OCI-LY3 (cell line): Measurements from ENCODE around the gene CCDC138.

Experiments used
- H2AFZ ChIP-seq: fragments of 200-600, 300-600 bp; shearing (Covaris generic); 2 replicates; pipeline ENCODE4 v1.6.0; 2014; ENCODE audit warnings: antibody characterized with exemption, low read depth, low read length
- H3K27ac ChIP-seq: fragments of 200-600, 300-600 bp; sonication (generic); 2 replicates; pipeline ENCODE4 v1.5.1; 2014; ENCODE audit warnings: mild to moderate bottlenecking, low read length, moderate library complexity, mixed read lengths
- H3K27me3 ChIP-seq: fragments of 200-600, 300-600 bp; sonication (generic); 2 replicates; pipeline ENCODE4 v1.6.1; 2014; ENCODE audit warnings: low read depth, low read length, mixed read lengths
- H3K36me3 ChIP-seq: fragments of 200-600, 300-600 bp; sonication (generic); replicated peaks from 2 replicates; pipeline ENCODE3; 2014; ENCODE audit warnings: low read depth, low read length, mixed read lengths
- H3K4me1 ChIP-seq: fragments of 300-600, 200-600 bp; sonication (generic); 2 replicates; pipeline ENCODE4 v1.6.1; 2014; ENCODE audit warnings: low read length, mixed read lengths
- H3K4me2 ChIP-seq: fragments of 200-600, 300-600 bp; sonication (generic); 2 replicates; pipeline ENCODE4 v1.6.1; 2014; ENCODE audit warnings: low read length, mixed read lengths
- H3K4me3 ChIP-seq: fragments of 300-600, 200-600 bp; sonication (generic); 2 replicates; pipeline ENCODE4 v1.5.1; 2014; ENCODE audit warnings: antibody characterized with exemption, mild to moderate bottlenecking, low read length, moderate library complexity
- H3K79me2 ChIP-seq: fragments of 300-600, 200-600 bp; shearing (Covaris generic); 2 replicates; pipeline ENCODE4 v1.6.1; 2014; ENCODE audit warnings: mild to moderate bottlenecking, low read length, mixed read lengths
- H3K9ac ChIP-seq: fragments of 300-600, 200-600 bp; shearing (Covaris generic); 2 replicates; pipeline ENCODE4 v1.6.0; 2014; ENCODE audit warnings: mild to moderate bottlenecking, low read length, moderate library complexity
- H3K9me3 ChIP-seq: fragments of 200-600, 300-600 bp; shearing (Covaris generic); 2 replicates; pipeline ENCODE4 v1.6.1; 2014; ENCODE audit warnings: low read length, mixed read lengths; ENCODE audit not compliant: insufficient read depth
- H4K20me1 ChIP-seq: fragments of 200-600, 300-600 bp; sonication (generic); 2 replicates; pipeline ENCODE4 v1.6.1; 2016; ENCODE audit warnings: low read length, mixed read lengths; ENCODE audit not compliant: insufficient read depth
- EZH2phosphoT487 ChIP-seq: fragments of 200-600 bp; shearing (Covaris generic); IDR thresholded peaks from 2 replicates; pipeline ENCODE4 v1.6.1; 2018; ENCODE audit warnings: antibody characterized with exemption, mixed run types, low read depth
- TF ChIP-seq, protein P1 (sequence below): fragments of 200-600, 300-600 bp; sonication (generic); IDR thresholded peaks from 2 replicates; pipeline ENCODE4 v1.5.1; 2014; ENCODE audit warnings: antibody characterized with exemption, low read length, low read depth

CCDC138 gene

DNA sequence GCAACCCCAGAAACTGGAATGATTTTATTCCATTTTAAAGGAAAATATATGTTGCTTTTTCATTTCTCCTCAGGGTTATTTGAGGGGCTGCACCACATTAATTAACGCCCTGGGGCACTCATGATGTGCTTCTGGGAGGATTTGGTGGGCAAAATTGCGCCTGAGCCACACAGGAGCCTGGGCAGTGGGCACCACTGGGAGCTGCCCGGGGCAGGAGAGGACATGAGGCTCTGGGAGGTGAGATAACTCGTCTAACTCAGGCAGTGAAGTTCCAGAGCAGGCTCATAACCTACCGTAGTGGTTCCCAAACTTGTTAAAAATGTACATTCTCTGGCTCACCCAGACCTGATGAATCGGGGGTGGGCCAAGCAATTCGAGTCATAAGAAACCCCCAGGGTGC lies 134.1 kb downstream of the CCDC138 start:
- Histone ChIP-seq H3K79me2 (no peaks in the 10 kb centered on the region), H3K27ac (no peak overlapping the region), H3K9ac (no peak overlapping the region), H3K4me3 (no peak overlapping the region), H3K4me2 (no peak overlapping the region), H3K27me3 (no peaks in the 10 kb centered on the region), H4K20me1 (no peaks in the 10 kb centered on the region), H2AFZ (no peak overlapping the region), H3K36me3 (no peaks in the 10 kb centered on the region), H3K9me3 (no peaks in the 10 kb centered on the region), H3K4me1 (no peaks in the 10 kb centered on the region)
- no peak for TF ChIP-seq EZH2phosphoT487
- TF ChIP-seq, protein P1, sequence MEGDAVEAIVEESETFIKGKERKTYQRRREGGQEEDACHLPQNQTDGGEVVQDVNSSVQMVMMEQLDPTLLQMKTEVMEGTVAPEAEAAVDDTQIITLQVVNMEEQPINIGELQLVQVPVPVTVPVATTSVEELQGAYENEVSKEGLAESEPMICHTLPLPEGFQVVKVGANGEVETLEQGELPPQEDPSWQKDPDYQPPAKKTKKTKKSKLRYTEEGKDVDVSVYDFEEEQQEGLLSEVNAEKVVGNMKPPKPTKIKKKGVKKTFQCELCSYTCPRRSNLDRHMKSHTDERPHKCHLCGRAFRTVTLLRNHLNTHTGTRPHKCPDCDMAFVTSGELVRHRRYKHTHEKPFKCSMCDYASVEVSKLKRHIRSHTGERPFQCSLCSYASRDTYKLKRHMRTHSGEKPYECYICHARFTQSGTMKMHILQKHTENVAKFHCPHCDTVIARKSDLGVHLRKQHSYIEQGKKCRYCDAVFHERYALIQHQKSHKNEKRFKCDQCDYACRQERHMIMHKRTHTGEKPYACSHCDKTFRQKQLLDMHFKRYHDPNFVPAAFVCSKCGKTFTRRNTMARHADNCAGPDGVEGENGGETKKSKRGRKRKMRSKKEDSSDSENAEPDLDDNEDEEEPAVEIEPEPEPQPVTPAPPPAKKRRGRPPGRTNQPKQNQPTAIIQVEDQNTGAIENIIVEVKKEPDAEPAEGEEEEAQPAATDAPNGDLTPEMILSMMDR: no peak

GRCh38 chr2:108921096-108922030 lies 134.8 kb downstream of the CCDC138 start:
- H3K9ac ChIP-seq: no peak overlapping the region
- H3K27ac ChIP-seq: no peak overlapping the region
- H3K36me3 ChIP-seq: no peaks in the 10 kb centered on the region
- TF ChIP-seq, protein P1: no peak
- TF ChIP-seq EZH2phosphoT487: no peak
- no peaks in the 10 kb centered on the region for H3K79me2 ChIP-seq
- no peak overlapping the region for H2AFZ ChIP-seq
- no peak overlapping the region for H3K4me3 ChIP-seq
- no peaks in the 10 kb centered on the region for H3K9me3 ChIP-seq
- no peaks in the 10 kb centered on the region for H3K4me1 ChIP-seq
- no peak overlapping the region for H3K4me2 ChIP-seq
- H4K20me1 ChIP-seq: no peaks in the 10 kb centered on the region
- no peaks in the 10 kb centered on the region for H3K27me3 ChIP-seq

DNA sequence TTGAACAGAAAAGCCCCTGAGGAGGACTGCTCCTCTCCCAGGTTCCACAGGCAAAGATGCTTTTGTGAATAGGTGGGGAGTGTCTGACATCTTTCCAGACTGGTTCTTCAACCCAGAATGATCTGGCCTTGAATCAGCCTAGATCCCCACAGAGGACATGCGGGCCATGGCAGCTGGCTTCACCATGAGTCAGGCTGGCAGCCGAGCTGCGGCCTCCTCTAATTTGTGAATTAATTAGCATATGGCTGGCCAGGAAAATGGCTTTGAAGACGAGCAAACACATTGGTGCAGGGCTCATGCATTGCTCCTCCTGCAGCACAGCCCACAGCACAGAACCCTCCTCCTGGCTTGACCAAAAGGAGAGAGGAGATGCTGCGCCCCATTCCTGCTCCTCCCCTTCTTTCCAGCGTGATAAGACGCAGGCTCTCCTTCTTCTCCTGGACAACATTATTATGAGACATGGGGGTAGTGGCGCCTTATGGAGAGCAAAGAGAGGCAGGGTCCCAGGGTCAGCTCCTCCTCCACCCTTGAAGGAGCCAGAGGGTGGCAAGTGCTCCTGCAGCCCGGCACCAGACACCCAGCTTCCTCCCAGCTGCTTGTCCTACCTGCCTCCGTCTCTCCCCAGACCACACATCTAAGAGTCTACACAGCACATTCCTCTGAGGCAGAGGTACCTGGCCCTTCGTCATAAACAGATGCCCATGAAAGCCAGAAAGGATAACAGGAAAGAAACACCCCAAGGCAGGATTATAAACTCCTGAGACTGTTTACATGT lies 135.8 kb downstream of the CCDC138 start:
- H3K27ac ChIP-seq: no peak overlapping the region
- no peaks in the 10 kb centered on the region for H3K36me3 ChIP-seq
- no peaks in the 10 kb centered on the region for H3K79me2 ChIP-seq
- TF ChIP-seq, protein P1: no peak
- no peak for TF ChIP-seq EZH2phosphoT487
- no peaks in the 10 kb centered on the region for H3K27me3 ChIP-seq
- no peaks in the 10 kb centered on the region for H3K9me3 ChIP-seq
- H4K20me1 ChIP-seq: no peaks in the 10 kb centered on the region
- no peak overlapping the region for H3K9ac ChIP-seq
- H3K4me3 ChIP-seq: no peak overlapping the region
- H3K4me2 ChIP-seq: no peak overlapping the region
- no peaks in the 10 kb centered on the region for H3K4me1 ChIP-seq
- H2AFZ ChIP-seq: no peak overlapping the region
